ENCODE data around the gene KRT86. TPM values are rescaled to one million over a fixed set of nuclear protein-coding genes. Genes with fewer than 3 reads are reported as not detected.

Gene KRT86
- total RNA-seq, 1 donor from 2014 or later, result not detected

DNA sequence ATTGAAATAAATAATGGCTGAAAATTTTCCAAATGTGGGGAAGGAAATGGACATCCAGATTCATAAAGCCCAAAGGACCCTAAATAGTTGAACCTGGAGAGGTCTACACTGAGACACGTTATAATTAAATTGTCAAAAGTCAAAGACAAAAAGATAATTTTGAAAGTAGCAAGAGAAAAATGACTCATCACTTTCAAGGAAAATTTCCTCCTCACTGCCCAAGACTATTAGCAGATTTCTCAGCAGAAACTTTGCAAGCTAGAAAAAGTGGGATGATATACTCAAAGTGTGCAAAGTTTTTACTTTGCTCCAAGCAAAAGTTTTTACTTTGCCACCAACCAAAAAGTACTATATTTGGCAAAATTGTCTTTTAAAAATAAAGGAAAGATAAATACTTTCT is 62.6 kb downstream of the KRT86 start:
- H3K36me3 Mint-ChIP-seq (ENCODE audit: low read depth), result no peaks in the 10 kb centered on the region
- DNase-seq (ENCODE audit: low read depth, low spot score), result no peak
- no peak overlapping the region for H3K27ac Mint-ChIP-seq (ENCODE audit: unreplicated experiment)
- TF ChIP-seq, protein P1, sequence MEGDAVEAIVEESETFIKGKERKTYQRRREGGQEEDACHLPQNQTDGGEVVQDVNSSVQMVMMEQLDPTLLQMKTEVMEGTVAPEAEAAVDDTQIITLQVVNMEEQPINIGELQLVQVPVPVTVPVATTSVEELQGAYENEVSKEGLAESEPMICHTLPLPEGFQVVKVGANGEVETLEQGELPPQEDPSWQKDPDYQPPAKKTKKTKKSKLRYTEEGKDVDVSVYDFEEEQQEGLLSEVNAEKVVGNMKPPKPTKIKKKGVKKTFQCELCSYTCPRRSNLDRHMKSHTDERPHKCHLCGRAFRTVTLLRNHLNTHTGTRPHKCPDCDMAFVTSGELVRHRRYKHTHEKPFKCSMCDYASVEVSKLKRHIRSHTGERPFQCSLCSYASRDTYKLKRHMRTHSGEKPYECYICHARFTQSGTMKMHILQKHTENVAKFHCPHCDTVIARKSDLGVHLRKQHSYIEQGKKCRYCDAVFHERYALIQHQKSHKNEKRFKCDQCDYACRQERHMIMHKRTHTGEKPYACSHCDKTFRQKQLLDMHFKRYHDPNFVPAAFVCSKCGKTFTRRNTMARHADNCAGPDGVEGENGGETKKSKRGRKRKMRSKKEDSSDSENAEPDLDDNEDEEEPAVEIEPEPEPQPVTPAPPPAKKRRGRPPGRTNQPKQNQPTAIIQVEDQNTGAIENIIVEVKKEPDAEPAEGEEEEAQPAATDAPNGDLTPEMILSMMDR (conservative IDR thresholded peaks at IDR 0.05), result no peak
- peaks cover 2% of the 10 kb centered on the region for H3K27me3 Mint-ChIP-seq (ENCODE audit: low read depth)
- no peaks in the 10 kb centered on the region for H3K4me1 Mint-ChIP-seq
- no peak overlapping the region for H3K4me3 Mint-ChIP-seq
- no peaks in the 10 kb centered on the region for H3K9me3 Mint-ChIP-seq

DNA sequence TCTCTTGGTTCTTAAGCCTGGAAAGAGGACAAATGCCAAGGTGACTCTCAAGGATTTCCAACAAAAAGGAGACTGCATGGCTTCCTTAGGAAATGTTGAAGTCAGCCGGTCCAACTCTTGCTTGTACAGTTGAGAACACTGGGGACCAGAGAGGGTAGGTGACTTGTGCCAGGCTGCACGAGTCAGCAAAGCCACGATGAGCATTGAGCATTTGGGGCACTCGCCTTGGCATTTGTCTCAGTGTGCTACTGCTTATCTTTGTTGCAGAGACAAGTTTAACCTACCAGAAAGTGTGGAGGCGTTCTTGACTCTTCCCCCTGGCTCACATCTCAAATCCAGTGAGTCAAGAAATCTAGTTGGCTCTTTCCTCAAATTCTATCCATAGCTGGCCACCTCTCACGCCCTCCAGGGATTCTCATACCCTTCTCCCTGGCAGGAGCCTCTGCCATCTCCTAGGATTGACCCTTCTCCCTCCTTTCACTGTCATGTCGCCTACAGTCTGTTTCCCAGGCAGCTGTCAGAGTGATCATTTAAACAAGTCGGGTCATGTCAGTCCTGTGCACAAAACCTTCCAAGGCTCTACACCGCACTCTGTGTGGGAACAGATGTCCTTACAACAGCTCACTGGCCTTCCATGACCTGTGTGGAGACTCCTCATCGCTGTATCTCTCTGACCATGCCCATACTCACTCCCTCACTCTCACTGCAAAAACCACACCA is 64.0 kb downstream of the KRT86 start:
- Mint-ChIP-seq H3K9me3 (no peaks in the 10 kb centered on the region), H3K27me3 (ENCODE audit: low read depth) (no peaks in the 10 kb centered on the region), H3K27ac (ENCODE audit: unreplicated experiment) (no peak overlapping the region), H3K4me1 (no peaks in the 10 kb centered on the region), H3K4me3 (no peak overlapping the region), H3K36me3 (ENCODE audit: low read depth) (no peaks in the 10 kb centered on the region)
- DNase-seq (ENCODE audit: low read depth, low spot score), result no peak
- TF ChIP-seq, protein P1 (conservative IDR thresholded peaks at IDR 0.05), result no peak

DNA sequence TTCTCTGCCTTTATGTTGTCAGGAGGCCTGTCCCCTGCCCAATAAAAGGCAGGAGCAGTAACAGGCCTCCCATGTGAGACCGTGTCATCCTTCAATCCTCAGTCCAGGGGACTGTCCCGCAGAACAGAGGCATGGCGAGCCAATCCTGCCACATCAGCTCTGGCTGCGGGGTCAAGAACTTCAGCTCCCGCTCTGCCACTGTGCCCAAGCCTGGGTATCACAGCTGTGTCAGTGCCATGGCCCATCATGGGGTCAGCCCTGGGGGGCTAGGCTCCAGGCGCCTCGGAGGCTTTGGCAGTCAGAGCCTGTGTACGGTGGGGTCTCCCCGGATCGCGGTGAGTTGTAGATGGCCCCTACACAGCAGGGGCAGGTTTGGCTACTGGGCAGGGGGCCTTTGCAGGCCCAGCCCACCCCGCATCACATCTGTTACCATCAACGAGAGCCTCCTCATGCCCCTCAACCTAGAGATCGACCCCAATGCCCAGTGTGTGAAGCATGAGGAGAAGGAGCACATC is 66.7 kb downstream of the KRT86 start:
- H3K27ac Mint-ChIP-seq (ENCODE audit: unreplicated experiment), result no peak overlapping the region
- H3K36me3 Mint-ChIP-seq (ENCODE audit: low read depth), result no peaks in the 10 kb centered on the region

DNA sequence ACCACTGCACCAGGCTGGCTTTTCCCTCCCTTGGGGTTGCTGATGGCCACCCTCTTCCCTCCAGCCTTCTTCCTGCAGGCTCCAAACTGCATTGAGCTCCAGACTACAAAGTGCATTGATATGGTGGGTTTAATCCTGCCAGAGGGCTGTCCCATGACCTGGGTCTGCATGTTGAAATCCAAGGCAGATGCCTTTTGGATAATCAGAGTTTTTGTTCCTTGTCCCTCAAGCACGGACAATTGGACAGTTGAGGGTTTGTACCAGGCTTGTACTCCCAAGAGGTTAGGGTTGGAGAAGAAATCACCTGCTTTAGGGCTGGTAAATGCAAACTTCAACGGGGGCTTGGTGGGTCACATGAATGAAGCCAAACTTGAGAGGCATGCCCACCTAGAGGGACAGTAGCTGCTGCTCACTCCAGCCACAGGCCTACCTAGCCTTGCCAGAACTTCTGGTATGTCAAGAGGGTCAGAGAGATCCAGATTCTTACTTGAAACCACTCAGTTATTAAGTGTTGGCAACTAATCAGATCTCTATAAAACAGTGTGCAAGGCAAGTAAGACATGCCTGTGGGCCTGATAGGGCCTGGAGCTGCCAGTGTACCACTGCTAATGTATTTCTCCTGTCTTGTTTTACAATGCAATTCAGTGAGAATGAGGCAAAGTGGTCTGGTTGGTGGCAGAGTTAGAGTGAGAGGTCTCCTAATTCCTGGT is 68.5 kb downstream of the KRT86 start:
- Mint-ChIP-seq H3K27me3 (ENCODE audit: low read depth) (peaks cover 2% of the 10 kb centered on the region), H3K9me3 (no peaks in the 10 kb centered on the region), H3K4me1 (no peaks in the 10 kb centered on the region), H3K4me3 (no peak overlapping the region), H3K36me3 (ENCODE audit: low read depth) (no peaks in the 10 kb centered on the region), H3K27ac (ENCODE audit: unreplicated experiment) (no peak overlapping the region)
- TF ChIP-seq, protein P1 (conservative IDR thresholded peaks at IDR 0.05), result no peak
- no peak for DNase-seq (ENCODE audit: low read depth, low spot score)

More for the DNA sequence above, 66.7 kb downstream of the KRT86 start:
- TF ChIP-seq, protein P1 (conservative IDR thresholded peaks at IDR 0.05), result no peak
- Mint-ChIP-seq H3K9me3 (no peaks in the 10 kb centered on the region), H3K4me3 (no peak overlapping the region), H3K27me3 (ENCODE audit: low read depth) (no peaks in the 10 kb centered on the region), H3K4me1 (no peaks in the 10 kb centered on the region)
- DNase-seq (ENCODE audit: low read depth, low spot score), result no peak

DNA sequence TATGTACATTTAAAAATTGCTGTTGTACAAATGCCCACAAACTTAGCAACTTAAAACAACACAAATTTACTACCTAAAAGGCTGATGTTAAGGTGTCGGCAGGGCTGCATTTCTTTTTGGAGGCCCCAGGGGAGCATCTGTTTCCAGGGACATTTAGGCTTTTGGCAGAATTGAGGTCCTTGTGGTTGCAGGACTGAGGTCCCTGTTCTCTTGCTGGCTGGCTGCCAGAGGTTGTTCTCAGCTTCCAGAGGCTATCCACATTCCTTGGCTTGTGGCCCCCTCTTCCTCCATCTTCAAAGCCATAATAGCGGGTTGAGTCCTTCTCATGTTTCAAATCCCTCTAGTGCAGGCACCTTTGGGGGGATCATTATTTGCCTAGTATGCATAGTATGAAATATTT is 69.1 kb downstream of the KRT86 start:
- TF ChIP-seq, protein P1 (conservative IDR thresholded peaks at IDR 0.05), result no peak
- no peak overlapping the region for H3K4me3 Mint-ChIP-seq
- no peak overlapping the region for H3K27ac Mint-ChIP-seq (ENCODE audit: unreplicated experiment)
- no peak for DNase-seq (ENCODE audit: low read depth, low spot score)
- no peaks in the 10 kb centered on the region for H3K4me1 Mint-ChIP-seq
- H3K27me3 Mint-ChIP-seq (ENCODE audit: low read depth), result peaks cover 5% of the 10 kb centered on the region
- H3K9me3 Mint-ChIP-seq, result no peaks in the 10 kb centered on the region
- no peaks in the 10 kb centered on the region for H3K36me3 Mint-ChIP-seq (ENCODE audit: low read depth)
